ENCODE data around the gene WNT3. TPM values are rescaled to one million over a fixed set of nuclear protein-coding genes. Genes with fewer than 3 reads are reported as not detected.

The WNT3 gene
- total RNA-seq, 1 donor from 2014 or later, result 1.1 TPM

GRCh38 chr17:46812624-46813318 lies 5.7 kb downstream of the WNT3 start:
- Histone ChIP-seq H3K4me1 (peaks cover 6% of the 10 kb centered on the region), H4K20me1 (ENCODE audit: low read depth) (peaks cover 13% of the 10 kb centered on the region), H3K27ac (no peak overlapping the region), H3K4me2 (no peak overlapping the region), H3K27me3 (peaks cover 63% of the 10 kb centered on the region), H2AFZ (replicated peaks) (no peak overlapping the region), H3F3A (ENCODE audit: low read depth) (no peaks in the 10 kb centered on the region), H3K9me3 (ENCODE audit: low read depth) (no peaks in the 10 kb centered on the region), H3K79me2 (ENCODE audit: low read depth) (no peaks in the 10 kb centered on the region), H3K9ac (no peak overlapping the region), H3K36me3 (no peaks in the 10 kb centered on the region), H3K4me3 (no peak overlapping the region)
- peak overlapping the region; percentile 64 for H3K4me3 Mint-ChIP-seq
- no peaks in the 10 kb centered on the region for H3K9me3 Mint-ChIP-seq
- H3K27me3 Mint-ChIP-seq (ENCODE audit: insufficient read depth, low read depth), result peaks cover 28% of the 10 kb centered on the region
- H3K4me1 Mint-ChIP-seq, result peaks cover 78% of the 10 kb centered on the region
- no peak for DNase-seq (ENCODE audit: low spot score)
- peak overlapping the region; percentile 82 for H3K27ac Mint-ChIP-seq
- TF ChIP-seq, protein P1, sequence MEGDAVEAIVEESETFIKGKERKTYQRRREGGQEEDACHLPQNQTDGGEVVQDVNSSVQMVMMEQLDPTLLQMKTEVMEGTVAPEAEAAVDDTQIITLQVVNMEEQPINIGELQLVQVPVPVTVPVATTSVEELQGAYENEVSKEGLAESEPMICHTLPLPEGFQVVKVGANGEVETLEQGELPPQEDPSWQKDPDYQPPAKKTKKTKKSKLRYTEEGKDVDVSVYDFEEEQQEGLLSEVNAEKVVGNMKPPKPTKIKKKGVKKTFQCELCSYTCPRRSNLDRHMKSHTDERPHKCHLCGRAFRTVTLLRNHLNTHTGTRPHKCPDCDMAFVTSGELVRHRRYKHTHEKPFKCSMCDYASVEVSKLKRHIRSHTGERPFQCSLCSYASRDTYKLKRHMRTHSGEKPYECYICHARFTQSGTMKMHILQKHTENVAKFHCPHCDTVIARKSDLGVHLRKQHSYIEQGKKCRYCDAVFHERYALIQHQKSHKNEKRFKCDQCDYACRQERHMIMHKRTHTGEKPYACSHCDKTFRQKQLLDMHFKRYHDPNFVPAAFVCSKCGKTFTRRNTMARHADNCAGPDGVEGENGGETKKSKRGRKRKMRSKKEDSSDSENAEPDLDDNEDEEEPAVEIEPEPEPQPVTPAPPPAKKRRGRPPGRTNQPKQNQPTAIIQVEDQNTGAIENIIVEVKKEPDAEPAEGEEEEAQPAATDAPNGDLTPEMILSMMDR (IDR thresholded peaks at IDR 0.05), result no peak
- H3K36me3 Mint-ChIP-seq, result peaks cover 15% of the 10 kb centered on the region

DNA sequence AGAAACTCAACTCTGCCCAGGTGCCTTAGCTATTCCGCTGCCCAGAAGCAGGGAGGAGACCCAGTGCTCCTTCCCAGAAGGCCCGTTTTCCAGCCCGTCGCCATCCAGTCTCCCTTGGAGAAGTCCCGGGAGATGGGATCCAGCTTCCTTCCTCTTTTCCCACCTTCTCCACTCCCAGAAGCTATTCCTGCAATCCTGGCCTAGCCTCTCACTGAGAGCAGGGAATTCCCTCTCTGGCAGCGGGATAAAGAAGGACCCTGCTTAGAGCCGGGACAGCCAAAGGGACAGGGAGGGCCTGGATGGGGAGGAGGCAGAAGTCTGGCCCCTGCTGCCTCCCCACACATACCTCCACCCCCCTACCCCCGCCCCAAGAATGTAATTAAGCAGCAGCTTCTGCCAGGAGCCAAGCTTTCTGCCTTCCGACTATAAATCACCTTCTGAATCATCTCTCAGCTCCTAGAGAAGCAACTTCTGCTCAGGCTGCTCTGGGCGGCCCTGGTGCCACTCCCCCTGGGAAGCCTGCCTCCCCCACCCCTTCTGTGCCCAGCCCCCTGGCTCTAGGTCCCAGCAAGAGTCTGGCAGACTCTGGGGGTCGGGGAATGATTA lies 6.4 kb downstream of the WNT3 start:
- Histone ChIP-seq H3K4me3 (no peak overlapping the region), H4K20me1 (ENCODE audit: low read depth) (peaks cover 7% of the 10 kb centered on the region), H3K27me3 (peaks cover 56% of the 10 kb centered on the region), H3K4me1 (peaks cover under 1% of the 10 kb centered on the region), H3K27ac (no peak overlapping the region), H3K9ac (no peak overlapping the region), H3F3A (ENCODE audit: low read depth) (no peaks in the 10 kb centered on the region), H3K9me3 (ENCODE audit: low read depth) (no peaks in the 10 kb centered on the region), H3K4me2 (no peak overlapping the region), H2AFZ (replicated peaks) (no peak overlapping the region), H3K36me3 (no peaks in the 10 kb centered on the region), H3K79me2 (ENCODE audit: low read depth) (no peaks in the 10 kb centered on the region)
- H3K27ac Mint-ChIP-seq, result no peak overlapping the region
- H3K36me3 Mint-ChIP-seq, result peaks cover 15% of the 10 kb centered on the region
- H3K4me1 Mint-ChIP-seq, result peaks cover 74% of the 10 kb centered on the region
- peak; percentile 26 for DNase-seq (ENCODE audit: low spot score)
- TF ChIP-seq, protein P1 (IDR thresholded peaks at IDR 0.05), result no peak
- TF ChIP-seq EZH2 (IDR thresholded peaks at IDR 0.05), result peak; percentile 23
- no peak for TF ChIP-seq EZH2phosphoT487 (IDR thresholded peaks at IDR 0.05)
- no peak overlapping the region for H3K4me3 Mint-ChIP-seq
- no peaks in the 10 kb centered on the region for H3K9me3 Mint-ChIP-seq
- H3K27me3 Mint-ChIP-seq (ENCODE audit: insufficient read depth, low read depth), result peaks cover 25% of the 10 kb centered on the region

DNA sequence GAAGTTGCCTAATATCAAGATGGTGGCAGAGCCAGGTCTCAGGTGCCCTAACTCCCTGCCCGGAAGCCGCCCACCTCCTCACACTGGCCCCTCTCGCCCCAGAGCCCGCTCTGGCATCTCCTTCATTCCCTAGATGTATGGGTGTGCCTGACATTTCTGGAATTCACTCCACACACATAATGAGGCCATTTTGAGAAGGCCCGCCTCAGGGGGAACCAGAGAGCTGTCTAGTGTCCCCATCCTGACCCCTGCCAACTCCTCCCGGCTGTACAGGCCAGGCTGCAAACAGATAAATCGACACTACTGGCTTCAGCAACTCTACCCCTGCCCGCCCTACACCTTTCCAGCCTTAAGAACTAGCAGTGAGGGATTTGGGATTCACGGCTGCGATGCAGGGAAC lies 7.7 kb downstream of the WNT3 start:
- no peak for TF ChIP-seq EZH2phosphoT487 (IDR thresholded peaks at IDR 0.05)
- TF ChIP-seq, protein P1 (IDR thresholded peaks at IDR 0.05), result no peak
- TF ChIP-seq EZH2 (IDR thresholded peaks at IDR 0.05), result no peak
- Histone ChIP-seq H3K27ac (no peak overlapping the region), H3K36me3 (no peaks in the 10 kb centered on the region), H3K27me3 (peaks cover 44% of the 10 kb centered on the region), H3K79me2 (ENCODE audit: low read depth) (no peaks in the 10 kb centered on the region), H4K20me1 (ENCODE audit: low read depth) (no peaks in the 10 kb centered on the region), H2AFZ (replicated peaks) (no peak overlapping the region), H3K4me3 (no peak overlapping the region), H3K9ac (no peak overlapping the region), H3K4me2 (no peak overlapping the region), H3K9me3 (ENCODE audit: low read depth) (no peaks in the 10 kb centered on the region), H3F3A (ENCODE audit: low read depth) (no peaks in the 10 kb centered on the region), H3K4me1 (no peaks in the 10 kb centered on the region)
- H3K36me3 Mint-ChIP-seq, result peaks cover 20% of the 10 kb centered on the region
- no peaks in the 10 kb centered on the region for H3K9me3 Mint-ChIP-seq
- no peak for DNase-seq (ENCODE audit: low spot score)
- H3K4me1 Mint-ChIP-seq, result peaks cover 65% of the 10 kb centered on the region
- H3K4me3 Mint-ChIP-seq, result peak overlapping the region; percentile 48
- H3K27ac Mint-ChIP-seq, result peak overlapping the region; percentile 57
- peaks cover 20% of the 10 kb centered on the region for H3K27me3 Mint-ChIP-seq (ENCODE audit: insufficient read depth, low read depth)

Measured in neural progenitor cell (in vitro differentiated cells).